Fibroblast of lung (primary cell): Measurements from ENCODE around the gene LRMDA.

Experiments used
- EZH2 ChIP-seq: IDR thresholded peaks from 2 replicates; pipeline ENCODE4 v1.5.1; 2012; ENCODE audit warnings: low read length, control low read depth, mild to moderate bottlenecking; ENCODE audit errors: missing control alignments
- TF ChIP-seq, protein P1 (sequence below), 2 donors: IDR thresholded peaks in 1 of 2; conservative IDR thresholded peaks in 1 of 2; 1 replicate in 1 of 2; 2 replicates in 1 of 2; pipeline ENCODE4 v1.5.1; 2011 to 2012; ENCODE audit warnings: low read length in 2 of 2, control low read depth in 1 of 2, inconsistent platforms in 1 of 2, low read depth in 1 of 2, mild to moderate bottlenecking in 1 of 2

DNA sequence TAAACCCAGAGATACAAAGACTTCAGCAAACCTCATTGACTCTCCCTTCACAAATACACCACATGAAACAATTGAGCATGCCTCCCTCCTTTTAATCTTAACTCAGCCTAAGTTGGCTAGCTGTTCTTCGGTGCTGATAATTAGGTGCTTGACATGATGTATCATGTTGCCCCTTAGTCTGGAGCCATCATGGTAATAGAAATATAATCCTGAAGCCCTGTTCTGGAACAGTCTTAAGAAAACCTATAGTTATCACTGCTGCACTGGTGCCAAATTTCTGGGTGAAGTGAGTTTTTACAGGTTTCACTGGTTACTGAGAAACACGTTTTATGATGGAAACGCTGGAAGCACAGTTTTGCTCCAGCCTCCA lies 306.1 kb downstream of the LRMDA start:
- TF ChIP-seq, protein P1, sequence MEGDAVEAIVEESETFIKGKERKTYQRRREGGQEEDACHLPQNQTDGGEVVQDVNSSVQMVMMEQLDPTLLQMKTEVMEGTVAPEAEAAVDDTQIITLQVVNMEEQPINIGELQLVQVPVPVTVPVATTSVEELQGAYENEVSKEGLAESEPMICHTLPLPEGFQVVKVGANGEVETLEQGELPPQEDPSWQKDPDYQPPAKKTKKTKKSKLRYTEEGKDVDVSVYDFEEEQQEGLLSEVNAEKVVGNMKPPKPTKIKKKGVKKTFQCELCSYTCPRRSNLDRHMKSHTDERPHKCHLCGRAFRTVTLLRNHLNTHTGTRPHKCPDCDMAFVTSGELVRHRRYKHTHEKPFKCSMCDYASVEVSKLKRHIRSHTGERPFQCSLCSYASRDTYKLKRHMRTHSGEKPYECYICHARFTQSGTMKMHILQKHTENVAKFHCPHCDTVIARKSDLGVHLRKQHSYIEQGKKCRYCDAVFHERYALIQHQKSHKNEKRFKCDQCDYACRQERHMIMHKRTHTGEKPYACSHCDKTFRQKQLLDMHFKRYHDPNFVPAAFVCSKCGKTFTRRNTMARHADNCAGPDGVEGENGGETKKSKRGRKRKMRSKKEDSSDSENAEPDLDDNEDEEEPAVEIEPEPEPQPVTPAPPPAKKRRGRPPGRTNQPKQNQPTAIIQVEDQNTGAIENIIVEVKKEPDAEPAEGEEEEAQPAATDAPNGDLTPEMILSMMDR (conservative IDR thresholded peaks at IDR 0.05 in 1 of 2, IDR thresholded peaks at IDR 0.05 in 1 of 2; ENCODE audit: low read depth in 1 of 2, low read length in 2 of 2): no peak
- TF ChIP-seq EZH2: no peak
